Activated CD8-positive, alpha-beta T cell treated with anti-CD3 and anti-CD28 coated beads for 36 hours (primary cell): ENCODE measurements around the gene KRTAP10-3. TPM values are rescaled to one million over a fixed set of nuclear protein-coding genes. Genes with fewer than 3 reads are reported as not detected.

ENCODE experiments used
- ATAC-seq: fragments of 200-7000 bp; cut with Tn5 transposase; one replicate; pipeline ENCODE4 v1.10.0; 2021; ENCODE audit warnings: mild to moderate bottlenecking, moderate library complexity
- CTCF ChIA-PET: fragments of 350-600 bp; sonication (Branson Sonifier 250); formaldehyde crosslinking; loops from one replicate; lab custom pipeline; 2021; ENCODE audit warnings: antibody characterized with exemption; lab: Charles Lee
- POLR2A ChIA-PET: fragments of 350-600 bp; sonication (Branson Sonifier 250); formaldehyde crosslinking; loops from one replicate; lab custom pipeline; 2021; ENCODE audit warnings: antibody characterized with exemption; lab: Charles Lee
- DNase-seq: peaks from one replicate; pipeline ENCODE4 v3.0.0-alpha.2; 2020
- H3K27ac Mint-ChIP-seq: one replicate; pipeline ENCODE4 v1.8.0; 2021; ENCODE audit warnings: mild to moderate bottlenecking, mixed read lengths
- H3K27me3 Mint-ChIP-seq: one replicate; pipeline ENCODE4 v1.8.0; 2021; ENCODE audit warnings: mixed read lengths
- H3K36me3 Mint-ChIP-seq: one replicate; pipeline ENCODE4 v1.8.0; 2021; ENCODE audit warnings: low read depth, mixed read lengths
- H3K4me1 Mint-ChIP-seq: one replicate; pipeline ENCODE4 v1.8.0; 2021; ENCODE audit warnings: low read depth, mixed read lengths
- H3K4me3 Mint-ChIP-seq: one replicate; pipeline ENCODE4 v1.8.0; 2021; ENCODE audit warnings: mild to moderate bottlenecking, moderate library complexity, mixed read lengths
- H3K9me3 Mint-ChIP-seq: one replicate; pipeline ENCODE4 v1.8.0; 2021; ENCODE audit warnings: mixed read lengths
- intact Hi-C: fragments of 100-400 bp; cut with micrococcal nuclease; formaldehyde crosslinking; loops from one replicate; pipeline ENCODE4 v1.10.0; 2022
- total RNA-seq, 2 experiments: library from RNA; stranded (reverse); gene quantifications; one replicate each; pipeline ENCODE4 v1.2.3, GENCODE V29; 2021
- TF ChIP-seq, protein P1 (sequence below): fragments of 200-600 bp; IDR thresholded peaks from one replicate; pipeline ENCODE4 v1.8.0; 2022; ENCODE audit warnings: antibody characterized with exemption, mild to moderate bottlenecking

KRTAP10-3 gene
- total RNA-seq, 2 experiments from 2014 or later: not detected

DNA sequence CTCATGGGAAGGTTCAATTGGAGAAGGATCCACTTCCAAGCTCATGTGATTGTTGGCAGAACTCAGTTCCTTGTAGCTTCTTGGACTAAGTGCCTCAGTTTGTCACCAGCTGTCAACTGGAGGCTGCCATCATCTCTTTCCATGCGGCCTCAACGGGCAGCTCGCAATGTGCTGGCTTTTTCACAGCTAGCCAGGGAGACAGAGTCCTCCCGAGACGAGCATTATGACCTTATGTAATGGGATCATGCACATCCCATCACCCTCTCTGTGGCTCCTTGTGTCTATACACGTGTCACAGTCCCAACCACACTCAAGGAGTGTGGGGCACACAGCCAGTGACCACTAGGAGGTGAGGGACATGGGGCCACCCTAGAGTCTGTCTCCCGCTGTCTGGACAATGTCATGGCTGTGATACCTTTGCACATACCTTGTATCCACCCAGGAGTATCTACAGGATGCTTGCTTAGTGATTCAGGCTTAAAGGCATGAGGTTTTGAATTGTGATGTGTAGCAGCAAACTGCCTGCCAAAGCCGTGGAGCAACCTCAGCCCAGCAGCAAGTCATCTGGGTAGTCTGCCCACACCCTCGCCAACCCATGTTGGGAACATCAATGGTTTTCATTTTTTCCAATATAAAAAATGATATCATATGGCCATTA lies 37.6 kb upstream of the KRTAP10-3 start:
- Mint-ChIP-seq H3K27ac (no peak overlapping the region), H3K4me3 (no peak overlapping the region), H3K9me3 (peaks cover 5% of the 10 kb centered on the region), H3K27me3 (no peaks in the 10 kb centered on the region), H3K36me3 (no peaks in the 10 kb centered on the region), H3K4me1 (no peaks in the 10 kb centered on the region)
- DNase-seq (no peak), ATAC-seq (no peak)
- POLR2A ChIA-PET: no interaction called here
- intact Hi-C loops: no loop called here
- TF ChIP-seq, protein P1, sequence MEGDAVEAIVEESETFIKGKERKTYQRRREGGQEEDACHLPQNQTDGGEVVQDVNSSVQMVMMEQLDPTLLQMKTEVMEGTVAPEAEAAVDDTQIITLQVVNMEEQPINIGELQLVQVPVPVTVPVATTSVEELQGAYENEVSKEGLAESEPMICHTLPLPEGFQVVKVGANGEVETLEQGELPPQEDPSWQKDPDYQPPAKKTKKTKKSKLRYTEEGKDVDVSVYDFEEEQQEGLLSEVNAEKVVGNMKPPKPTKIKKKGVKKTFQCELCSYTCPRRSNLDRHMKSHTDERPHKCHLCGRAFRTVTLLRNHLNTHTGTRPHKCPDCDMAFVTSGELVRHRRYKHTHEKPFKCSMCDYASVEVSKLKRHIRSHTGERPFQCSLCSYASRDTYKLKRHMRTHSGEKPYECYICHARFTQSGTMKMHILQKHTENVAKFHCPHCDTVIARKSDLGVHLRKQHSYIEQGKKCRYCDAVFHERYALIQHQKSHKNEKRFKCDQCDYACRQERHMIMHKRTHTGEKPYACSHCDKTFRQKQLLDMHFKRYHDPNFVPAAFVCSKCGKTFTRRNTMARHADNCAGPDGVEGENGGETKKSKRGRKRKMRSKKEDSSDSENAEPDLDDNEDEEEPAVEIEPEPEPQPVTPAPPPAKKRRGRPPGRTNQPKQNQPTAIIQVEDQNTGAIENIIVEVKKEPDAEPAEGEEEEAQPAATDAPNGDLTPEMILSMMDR: no peak
- CTCF ChIA-PET: interaction anchor here (1.3 kb wide), 1 partner anchor 197 kb away, joined by 5 read pairs; no protein-coding TSS in a partner anchor

DNA sequence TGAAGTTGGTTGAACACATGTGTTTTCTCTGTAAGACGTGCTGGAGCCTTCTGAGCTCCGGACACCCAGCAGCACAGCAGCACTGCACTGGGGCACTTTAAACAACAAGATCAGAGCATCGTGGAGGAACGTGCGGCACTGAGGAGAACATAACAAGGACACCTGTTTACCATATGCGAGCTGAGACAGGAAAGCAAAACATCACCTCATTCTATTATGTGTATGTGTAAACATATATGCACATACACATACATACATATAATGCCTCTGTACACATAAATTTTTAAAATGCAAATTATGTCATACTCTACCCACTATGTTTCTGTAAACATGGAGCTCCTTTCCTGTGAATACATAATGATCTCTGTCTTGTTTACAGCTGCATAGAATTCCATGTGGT lies 36.9 kb upstream of the KRTAP10-3 start:
- no peak for DNase-seq
- no peak for ATAC-seq
- Mint-ChIP-seq H3K4me1 (no peaks in the 10 kb centered on the region), H3K36me3 (no peaks in the 10 kb centered on the region), H3K9me3 (peaks cover 5% of the 10 kb centered on the region), H3K27me3 (no peaks in the 10 kb centered on the region), H3K4me3 (no peak overlapping the region), H3K27ac (no peak overlapping the region)
- intact Hi-C loops: no loop called here
- ChIA-PET POLR2A (no interaction called here), CTCF (no interaction called here)
- TF ChIP-seq, protein P1: no peak

DNA sequence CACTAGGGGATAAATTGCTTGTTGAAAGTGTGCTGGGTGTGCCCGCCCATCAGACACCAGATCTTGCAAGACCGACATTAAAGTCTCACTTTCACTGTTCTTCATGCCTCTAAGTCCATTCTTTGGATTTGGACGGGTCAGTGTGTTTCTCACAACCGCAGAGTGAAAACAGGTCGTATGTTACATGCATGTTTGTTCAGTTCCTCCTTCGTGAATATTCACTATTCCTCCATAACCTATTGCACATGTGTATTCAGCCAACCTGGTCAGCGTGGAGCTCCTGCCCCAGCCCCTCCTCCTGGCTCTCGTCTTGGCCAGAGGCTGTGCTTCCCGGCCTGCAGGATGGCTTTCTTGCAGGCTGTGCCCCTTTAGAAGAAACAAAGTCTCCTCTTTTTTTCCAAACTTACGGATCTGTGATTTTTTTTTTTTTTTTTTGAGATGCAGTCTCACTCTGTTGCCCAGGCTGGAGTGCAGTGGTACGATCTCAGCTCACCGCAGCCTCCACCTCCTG lies 35.9 kb upstream of the KRTAP10-3 start:
- DNase-seq: no peak
- Mint-ChIP-seq H3K9me3 (peaks cover 5% of the 10 kb centered on the region), H3K4me3 (no peak overlapping the region), H3K27ac (no peak overlapping the region), H3K4me1 (no peaks in the 10 kb centered on the region), H3K27me3 (no peaks in the 10 kb centered on the region), H3K36me3 (no peaks in the 10 kb centered on the region)
- TF ChIP-seq, protein P1: no peak
- CTCF ChIA-PET: no interaction called here
- POLR2A ChIA-PET: no interaction called here
- intact Hi-C loops: no loop called here
- no peak for ATAC-seq

DNA sequence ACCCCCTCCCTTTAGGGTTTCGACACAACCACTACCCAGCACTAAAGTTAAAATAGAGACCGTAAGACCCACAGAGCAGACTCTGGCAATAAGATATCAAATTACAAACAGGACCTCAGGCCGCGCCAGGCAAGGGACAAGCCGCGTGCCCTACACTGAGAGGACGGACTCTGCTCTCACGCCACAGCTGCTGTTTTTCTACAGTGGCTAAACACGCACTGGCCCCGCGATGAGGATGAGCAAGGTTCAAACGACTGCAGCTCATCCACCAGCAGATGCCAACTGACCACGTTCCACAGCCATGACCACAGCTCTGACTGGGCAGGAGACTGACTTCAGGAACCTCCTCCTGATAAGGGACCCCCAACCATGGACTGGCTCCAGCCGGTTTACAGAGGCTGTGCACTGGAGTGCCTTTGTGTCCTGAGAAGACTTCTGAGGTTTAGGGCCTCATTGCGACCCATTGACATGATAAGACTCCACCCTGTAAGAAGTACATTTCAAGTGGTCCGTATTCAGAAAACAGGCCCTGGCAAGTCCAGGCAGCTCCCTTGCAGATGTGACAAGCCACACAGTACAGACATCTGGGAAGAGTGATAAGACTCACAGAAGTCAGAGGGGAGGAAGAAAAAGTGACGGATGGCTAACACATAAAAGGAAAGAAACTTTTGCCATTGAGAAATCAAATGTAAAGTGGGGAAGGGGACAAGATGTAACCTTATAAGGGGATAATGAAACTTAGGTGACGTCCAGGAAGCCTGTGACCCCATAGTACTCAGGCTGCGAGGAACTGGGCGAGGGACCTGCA lies 35.2 kb upstream of the KRTAP10-3 start:
- DNase-seq: no peak
- intact Hi-C loops: no loop called here
- ATAC-seq: no peak
- no peaks in the 10 kb centered on the region for H3K4me1 Mint-ChIP-seq
- H3K27me3 Mint-ChIP-seq: peaks cover 2% of the 10 kb centered on the region
- H3K9me3 Mint-ChIP-seq: peaks cover 4% of the 10 kb centered on the region
- H3K4me3 Mint-ChIP-seq: no peak overlapping the region
- CTCF ChIA-PET: no interaction called here
- TF ChIP-seq, protein P1: no peak
- POLR2A ChIA-PET: no interaction called here
- no peaks in the 10 kb centered on the region for H3K36me3 Mint-ChIP-seq
- no peak overlapping the region for H3K27ac Mint-ChIP-seq
